IMR-90 (cell line): ENCODE data around the gene NPTX1. TPM values are rescaled to one million over a fixed set of nuclear protein-coding genes. Genes with fewer than 3 reads are reported as not detected.

Experiments used
- ATAC-seq: fragments of 200-7000 bp; cut with Tn5 transposase; 2 replicates; pipeline ENCODE4 v1.9.1; 2020; ENCODE audit warnings: low read depth, mild to moderate bottlenecking, moderate library complexity
- BruUV-seq: library from RNA; stranded (reverse); fragments of 400-500 nt; replicated peaks from 2 replicates; lab custom pipeline; 2021; lab: Mats Ljungman, UMichigan
- CTCF ChIA-PET: fragments of 300-600 bp; formaldehyde crosslinking; extraction: SDS; loops from one replicate; lab custom pipeline; 2021; ENCODE audit warnings: antibody characterized with exemption; lab: Yijun Ruan, JAX
- POLR2A ChIA-PET: fragments of 300-600 bp; sonication (Branson Sonifier 250); formaldehyde crosslinking; loops from one replicate; lab custom pipeline; 2022; ENCODE audit warnings: antibody characterized with exemption; ENCODE audit not compliant: unreplicated experiment; lab: Charles Lee
- DNase-seq: peaks from one replicate; pipeline ENCODE4 v3.0.0; 2013
- H2AFZ ChIP-seq: replicated peaks from 2 replicates; pipeline ENCODE3; 2013; ENCODE audit warnings: low read length, mild to moderate bottlenecking; ENCODE audit not compliant: poor library complexity
- H2AK5ac ChIP-seq: 2 replicates; pipeline ENCODE4 v1.6.1; 2013; ENCODE audit warnings: low read depth, low read length, inconsistent platforms
- H2AK9ac ChIP-seq: replicated peaks from 2 replicates; pipeline ENCODE3; 2013; ENCODE audit warnings: mild to moderate bottlenecking, low read depth, low read length, moderate library complexity; ENCODE audit not compliant: poor library complexity
- H2BK120ac ChIP-seq: 2 replicates; pipeline ENCODE4 v1.6.1; 2013; ENCODE audit warnings: low read depth, low read length, inconsistent platforms
- H2BK15ac ChIP-seq: 3 replicates; pipeline ENCODE4 v1.6.1; 2013; ENCODE audit warnings: low read depth, low read length, inconsistent platforms
- H2BK20ac ChIP-seq: 2 replicates; pipeline ENCODE4 v1.6.1; 2013; ENCODE audit warnings: low read depth, mild to moderate bottlenecking, inconsistent platforms, low read length, moderate library complexity
- H2BK5ac ChIP-seq: 2 replicates; pipeline ENCODE4 v1.6.1; 2013; ENCODE audit warnings: mild to moderate bottlenecking, low read depth, low read length, inconsistent platforms; ENCODE audit not compliant: poor library complexity, severe bottlenecking
- H3K14ac ChIP-seq: replicated peaks from 2 replicates; pipeline ENCODE4 v1.6.1; 2013; ENCODE audit warnings: low read depth, low read length, inconsistent platforms
- H3K18ac ChIP-seq: 2 replicates; pipeline ENCODE4 v1.6.1; 2013; ENCODE audit warnings: low read depth, low read length, control low read depth
- H3K23ac ChIP-seq: 2 replicates; pipeline ENCODE4 v1.6.1; 2013; ENCODE audit warnings: low read depth, low read length, inconsistent platforms
- H3K27ac ChIP-seq: 2 replicates; pipeline ENCODE4 v1.5.1; 2013; ENCODE audit warnings: mild to moderate bottlenecking, control low read depth, low read length; ENCODE audit not compliant: insufficient read depth
- H3K27me3 ChIP-seq: 2 replicates; pipeline ENCODE4 v1.6.1; 2013; ENCODE audit warnings: low read length; ENCODE audit not compliant: control insufficient read depth, insufficient read depth
- H3K36me3 ChIP-seq: 2 replicates; pipeline ENCODE4 v1.6.1; 2013; ENCODE audit warnings: low read length, mixed read lengths; ENCODE audit not compliant: control insufficient read depth, insufficient read depth
- H3K4ac ChIP-seq: 2 replicates; pipeline ENCODE4 v1.6.1; 2013; ENCODE audit warnings: low read depth, low read length, inconsistent platforms
- H3K4me1 ChIP-seq: 2 replicates; pipeline ENCODE4 v1.6.1; 2013; ENCODE audit warnings: low read length, mixed read lengths; ENCODE audit not compliant: control insufficient read depth, insufficient read depth
- H3K4me2 ChIP-seq: 2 replicates; pipeline ENCODE4 v1.6.1; 2013; ENCODE audit warnings: low read depth, mild to moderate bottlenecking, control low read depth, low read length, moderate library complexity
- H3K4me3 ChIP-seq: 2 replicates; pipeline ENCODE4 v1.5.1; 2013; ENCODE audit warnings: low read depth, mild to moderate bottlenecking, control low read depth, low read length, moderate library complexity; ENCODE audit not compliant: insufficient read depth
- H3K56ac ChIP-seq: 2 replicates; pipeline ENCODE4 v1.6.1; 2013; ENCODE audit warnings: low read length, inconsistent platforms; ENCODE audit not compliant: insufficient read depth; ENCODE audit errors: extremely low read depth
- H3K79me1 ChIP-seq, 2 experiments: 2 replicates each; pipeline ENCODE4 v1.6.1; 2013; ENCODE audit warnings: low read length in 2 of 2, inconsistent platforms in 1 of 2, low read depth in 1 of 2
- H3K9ac ChIP-seq: 2 replicates; pipeline ENCODE4 v1.6.1; 2013; ENCODE audit warnings: low read depth, low read length, control low read depth
- H3K9me1 ChIP-seq: 2 replicates; pipeline ENCODE4 v1.6.1; 2013; ENCODE audit warnings: low read length, inconsistent platforms; ENCODE audit not compliant: insufficient read depth
- H3K9me3 ChIP-seq: 2 replicates; pipeline ENCODE4 v1.6.1; 2013; ENCODE audit warnings: low read length; ENCODE audit not compliant: control insufficient read depth, insufficient read depth
- H4K20me1 ChIP-seq: 2 replicates; pipeline ENCODE4 v1.6.1; 2013; ENCODE audit warnings: low read length, inconsistent platforms; ENCODE audit not compliant: insufficient read depth
- H4K5ac ChIP-seq: 2 replicates; pipeline ENCODE4 v1.6.1; 2013; ENCODE audit warnings: mild to moderate bottlenecking, low read depth, low read length, control low read depth
- H4K8ac ChIP-seq, 2 experiments: 2 replicates each; pipeline ENCODE4 v1.6.1; 2013; ENCODE audit warnings: low read depth in 2 of 2, low read length in 2 of 2, control low read depth in 1 of 2, inconsistent platforms in 1 of 2
- H4K91ac ChIP-seq: 2 replicates; pipeline ENCODE4 v1.6.1; 2013; ENCODE audit warnings: low read depth, low read length, inconsistent platforms; ENCODE audit not compliant: insufficient read depth
- MAFK ChIP-seq: IDR thresholded peaks from 2 replicates; pipeline ENCODE4 v1.6.1; 2012; ENCODE audit warnings: low read depth, low read length, improper control_type of control experiment
- SMC3 ChIP-seq: fragments of 150-350 bp; IDR thresholded peaks from 2 replicates; pipeline ENCODE4 v1.6.1; 2016; ENCODE audit warnings: low read depth, mild to moderate bottlenecking, antibody characterized with exemption, low read length, moderate library complexity
- WGBS, 2 experiments: methylation state at CpG; one replicate each; pipeline versions ENCODE4 v1.1.5 to v1.1.7; 2013; ENCODE audit warnings: missing lambda C conversion rate in 2 of 2; ENCODE audit not compliant: insufficient read length in 1 of 2; ENCODE audit errors: extremely low coverage in 2 of 2; 5-methylcytosine and 5-hydroxymethylcytosine counted together
- dilution Hi-C: fragments of 300-500 bp; cut with HindIII; formaldehyde crosslinking; loops from one replicate; pipeline ENCODE4 v1.14.3; 2018; ENCODE audit warnings: low sequenced_read_pairs; ENCODE audit not compliant: unreplicated experiment
- in situ Hi-C: fragments of 300-500 bp; cut with MboI; formaldehyde crosslinking; loops from 3 replicates; pipeline ENCODE4 v1.14.3; 2019; ENCODE audit warnings: low sequenced_read_pairs, inconsistent platforms, mixed read lengths
- intact Hi-C: fragments of 100-400 bp; cut with micrococcal nuclease; formaldehyde crosslinking; loops from 2 replicates; pipeline ENCODE4 v1.10.0; 2022
- polyA plus RNA-seq, 3 experiments: library from polyadenylated mRNA; depleted of rRNA; stranded (reverse); fragments of >200 nt; gene quantifications; 2 replicates each; pipeline ENCODE4 v1.2.3, GENCODE V29; 2012; ENCODE audit warnings: low replicate concordance in 1 of 3
- total RNA-seq: library from RNA; depleted of rRNA; stranded (reverse); fragments of >200 nt; gene quantifications from 2 replicates; pipeline ENCODE4 v1.2.3, GENCODE V29; 2012
- TF ChIP-seq, protein P1 (sequence below): conservative IDR thresholded peaks from 2 replicates; pipeline ENCODE4 v1.5.1; 2012; ENCODE audit warnings: mild to moderate bottlenecking, low read depth, low read length, improper control_type of control experiment
- TF ChIP-seq, protein P2 (sequence below): fragments of 150-350 bp; IDR thresholded peaks from 2 replicates; pipeline ENCODE4 v1.6.1; 2017; ENCODE audit warnings: mild to moderate bottlenecking, antibody characterized with exemption, low read length, low read depth

The NPTX1 gene
- total and polyA plus RNA-seq, 2 of the 4 experiments (the other 2 are of a cell fraction): 20.8 to 39.5 TPM

DNA sequence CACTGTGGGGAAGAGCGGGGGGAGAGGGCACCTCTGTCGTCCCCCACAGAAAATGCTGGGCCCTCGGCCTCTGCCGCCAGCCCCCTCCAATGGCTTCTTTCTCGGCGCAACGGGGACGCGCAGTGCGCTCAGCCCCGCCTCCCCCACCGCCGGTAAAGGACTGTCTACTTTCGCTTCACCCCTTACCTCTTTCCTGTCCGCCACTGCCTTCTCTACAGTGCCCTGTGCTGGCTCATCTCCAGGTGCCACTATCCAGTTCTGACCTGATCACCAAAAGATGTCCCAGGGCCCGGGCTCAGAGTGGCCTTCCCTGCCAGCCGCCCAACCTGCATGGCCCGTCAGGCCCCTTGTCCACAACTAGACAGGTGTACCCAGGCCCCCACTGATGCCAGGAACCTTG is 54.1 kb downstream of the NPTX1 start:
- Histone ChIP-seq H3K4ac (no peak overlapping the region), H4K5ac (no peak overlapping the region), H3K36me3 (peaks cover 14% of the 10 kb centered on the region), H3K56ac (no peak overlapping the region), H3K27me3 (no peaks in the 10 kb centered on the region), H2AK9ac (peak overlapping the region; percentile 70), H3K9me3 (no peaks in the 10 kb centered on the region), H3K4me3 (no peak overlapping the region), H2BK15ac (no peak overlapping the region), H3K18ac (no peak overlapping the region), H3K9me1 (peaks cover 11% of the 10 kb centered on the region), H4K8ac (no peak overlapping the region), H2BK120ac (no peak overlapping the region), H3K27ac (no peak overlapping the region), H3K79me1 (peaks cover 29 to 32% of the 10 kb centered on the region in 2 experiments), H3K23ac (no peak overlapping the region), H3K9ac (no peak overlapping the region), H4K91ac (no peak overlapping the region), H2AK5ac (no peak overlapping the region), H4K20me1 (peaks cover 24% of the 10 kb centered on the region), H3K4me1 (peaks cover 1% of the 10 kb centered on the region; the same call in 1 of the 2 replicates), H2BK5ac (no peak overlapping the region), H2BK20ac (no peak overlapping the region), H3K14ac (no peak overlapping the region), H3K4me2 (no peak overlapping the region), H2AFZ (no peak overlapping the region)
- ChIA-PET CTCF (no interaction called here), POLR2A (no interaction called here)
- no TSS peak for BruUV-seq
- TF ChIP-seq, protein P1, sequence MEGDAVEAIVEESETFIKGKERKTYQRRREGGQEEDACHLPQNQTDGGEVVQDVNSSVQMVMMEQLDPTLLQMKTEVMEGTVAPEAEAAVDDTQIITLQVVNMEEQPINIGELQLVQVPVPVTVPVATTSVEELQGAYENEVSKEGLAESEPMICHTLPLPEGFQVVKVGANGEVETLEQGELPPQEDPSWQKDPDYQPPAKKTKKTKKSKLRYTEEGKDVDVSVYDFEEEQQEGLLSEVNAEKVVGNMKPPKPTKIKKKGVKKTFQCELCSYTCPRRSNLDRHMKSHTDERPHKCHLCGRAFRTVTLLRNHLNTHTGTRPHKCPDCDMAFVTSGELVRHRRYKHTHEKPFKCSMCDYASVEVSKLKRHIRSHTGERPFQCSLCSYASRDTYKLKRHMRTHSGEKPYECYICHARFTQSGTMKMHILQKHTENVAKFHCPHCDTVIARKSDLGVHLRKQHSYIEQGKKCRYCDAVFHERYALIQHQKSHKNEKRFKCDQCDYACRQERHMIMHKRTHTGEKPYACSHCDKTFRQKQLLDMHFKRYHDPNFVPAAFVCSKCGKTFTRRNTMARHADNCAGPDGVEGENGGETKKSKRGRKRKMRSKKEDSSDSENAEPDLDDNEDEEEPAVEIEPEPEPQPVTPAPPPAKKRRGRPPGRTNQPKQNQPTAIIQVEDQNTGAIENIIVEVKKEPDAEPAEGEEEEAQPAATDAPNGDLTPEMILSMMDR: no peak
- no peak for TF ChIP-seq SMC3
- TF ChIP-seq MAFK: no peak
- TF ChIP-seq, protein P2, sequence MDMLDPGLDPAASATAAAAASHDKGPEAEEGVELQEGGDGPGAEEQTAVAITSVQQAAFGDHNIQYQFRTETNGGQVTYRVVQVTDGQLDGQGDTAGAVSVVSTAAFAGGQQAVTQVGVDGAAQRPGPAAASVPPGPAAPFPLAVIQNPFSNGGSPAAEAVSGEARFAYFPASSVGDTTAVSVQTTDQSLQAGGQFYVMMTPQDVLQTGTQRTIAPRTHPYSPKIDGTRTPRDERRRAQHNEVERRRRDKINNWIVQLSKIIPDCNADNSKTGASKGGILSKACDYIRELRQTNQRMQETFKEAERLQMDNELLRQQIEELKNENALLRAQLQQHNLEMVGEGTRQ: no peak
- ATAC-seq (no peak), DNase-seq (no peak)
- intact Hi-C loops (no loop called here), dilution Hi-C loops (no loop called here), in situ Hi-C loops (loop anchor here (10.0 kb wide), 1 partner anchor 453 kb away; no protein-coding TSS in a partner anchor)
- 77% methylated on average over 10 of the region's 18 CpGs; no CpG with 5 or more reads in 1 of the 2 experiments for WGBS, 2 experiments
